ENCODE results near the gene HSPA12B. TPM values are rescaled to one million over a fixed set of nuclear protein-coding genes. Genes with fewer than 3 reads are reported as not detected.

Gene HSPA12B, protein sequence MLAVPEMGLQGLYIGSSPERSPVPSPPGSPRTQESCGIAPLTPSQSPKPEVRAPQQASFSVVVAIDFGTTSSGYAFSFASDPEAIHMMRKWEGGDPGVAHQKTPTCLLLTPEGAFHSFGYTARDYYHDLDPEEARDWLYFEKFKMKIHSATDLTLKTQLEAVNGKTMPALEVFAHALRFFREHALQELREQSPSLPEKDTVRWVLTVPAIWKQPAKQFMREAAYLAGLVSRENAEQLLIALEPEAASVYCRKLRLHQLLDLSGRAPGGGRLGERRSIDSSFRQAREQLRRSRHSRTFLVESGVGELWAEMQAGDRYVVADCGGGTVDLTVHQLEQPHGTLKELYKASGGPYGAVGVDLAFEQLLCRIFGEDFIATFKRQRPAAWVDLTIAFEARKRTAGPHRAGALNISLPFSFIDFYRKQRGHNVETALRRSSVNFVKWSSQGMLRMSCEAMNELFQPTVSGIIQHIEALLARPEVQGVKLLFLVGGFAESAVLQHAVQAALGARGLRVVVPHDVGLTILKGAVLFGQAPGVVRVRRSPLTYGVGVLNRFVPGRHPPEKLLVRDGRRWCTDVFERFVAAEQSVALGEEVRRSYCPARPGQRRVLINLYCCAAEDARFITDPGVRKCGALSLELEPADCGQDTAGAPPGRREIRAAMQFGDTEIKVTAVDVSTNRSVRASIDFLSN
- total RNA-seq: 28.0 TPM
- long read RNA-seq, transcript HSPA12B-201 (13 exons, 3,151 nt): major isoform, 47 of 149 reads
- long read RNA-seq, partial matches to known transcripts: 63 of 149 reads
- long read RNA-seq, other reads (novel, unspliced or antisense): 35 of 149 reads

DNA sequence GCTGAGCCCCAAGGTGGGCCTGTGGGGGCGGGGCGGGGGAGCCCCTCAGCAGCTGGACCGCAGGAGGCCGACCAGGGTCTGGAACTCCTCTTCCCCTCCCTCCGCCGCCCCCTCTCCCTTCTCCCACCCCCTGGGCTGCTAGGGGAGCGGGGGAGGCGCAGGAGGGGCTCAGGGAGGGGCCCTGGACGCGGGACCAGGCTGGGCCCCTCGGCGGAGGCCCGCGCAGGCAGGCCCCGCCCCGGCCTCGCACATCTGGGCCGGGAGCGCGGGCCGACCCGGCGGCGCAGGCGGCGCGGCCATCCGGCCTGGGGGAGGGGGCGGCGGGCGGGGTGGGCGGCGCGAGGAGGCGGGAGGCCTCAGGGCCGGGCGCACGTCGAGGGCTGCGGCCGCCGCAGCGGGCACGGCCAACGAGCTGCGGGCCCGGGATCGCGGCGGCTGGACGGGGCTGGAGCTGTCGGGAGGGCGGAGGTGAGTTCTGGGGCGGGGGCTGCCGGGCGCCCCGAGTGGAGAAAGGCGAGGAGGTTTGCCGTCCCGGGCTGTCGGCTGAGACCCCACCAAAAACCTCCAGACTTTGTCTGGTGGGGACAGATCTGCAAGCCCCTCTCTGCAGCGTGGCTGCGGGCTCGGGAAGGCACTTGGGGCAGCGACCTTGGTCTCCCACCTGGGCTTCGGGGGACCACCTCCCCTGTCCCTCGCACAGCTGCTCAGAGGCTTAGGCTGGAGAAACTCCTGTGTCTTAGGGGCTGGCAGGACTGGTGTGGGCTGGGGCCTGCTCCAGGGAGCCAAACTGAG is at the start of gene HSPA12B:
Gene HSPA12B (plus strand): TSS at position 359 of the 792 bp plus-strand sequence. CDS start 5,990 bp downstream, outside the sequence.
- no peak for DNase-seq (ENCODE audit: low spot score)

DNA sequence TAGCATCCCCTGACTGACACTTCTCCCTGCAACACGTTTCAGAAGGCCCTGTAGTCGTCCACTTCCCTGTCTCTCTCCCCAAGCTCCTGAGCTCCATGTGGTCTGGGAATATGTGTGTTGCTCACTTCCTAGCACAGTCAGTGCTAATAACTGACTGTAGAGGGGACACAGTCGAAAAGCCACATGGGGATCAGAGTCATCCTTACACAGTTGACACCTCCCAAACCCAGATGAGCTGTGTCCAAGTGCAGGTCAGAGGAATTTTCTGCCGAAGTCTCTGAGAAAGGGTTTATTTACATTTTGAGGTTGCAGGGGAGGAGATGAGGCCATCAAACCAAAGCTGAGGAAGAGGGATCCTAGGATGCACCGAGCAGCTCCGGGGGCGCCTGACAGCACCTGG is 47.1 kb upstream of the HSPA12B start:
- DNase-seq (ENCODE audit: low spot score): no peak

GRCh38 chr20:3686421-3686820 is 46.1 kb upstream of the HSPA12B start:
- DNase-seq (ENCODE audit: low spot score): no peak

DNA sequence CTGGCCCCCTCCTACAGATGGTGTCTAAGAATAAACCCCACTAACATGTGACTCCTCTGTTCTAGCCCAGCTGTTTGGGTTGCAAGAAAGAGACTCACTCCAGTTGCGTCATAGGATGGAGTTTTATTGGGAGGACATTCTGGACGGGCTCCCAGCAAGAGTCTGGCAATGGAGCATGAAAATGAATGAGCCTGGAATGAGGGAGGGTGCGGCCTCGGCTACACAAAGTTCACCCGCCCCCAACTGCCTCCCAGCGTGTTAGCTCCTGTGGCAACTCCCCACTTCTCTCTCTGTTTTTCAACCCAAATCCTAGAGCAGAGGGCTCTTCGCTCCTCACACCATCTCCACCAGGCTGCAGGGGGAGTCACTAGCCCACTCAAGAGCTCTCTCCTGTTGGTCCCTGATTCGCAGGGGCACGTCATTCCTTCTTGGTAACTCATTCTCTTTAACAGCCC is 45.6 kb upstream of the HSPA12B start:
- DNase-seq (ENCODE audit: low spot score): no peak

DNA sequence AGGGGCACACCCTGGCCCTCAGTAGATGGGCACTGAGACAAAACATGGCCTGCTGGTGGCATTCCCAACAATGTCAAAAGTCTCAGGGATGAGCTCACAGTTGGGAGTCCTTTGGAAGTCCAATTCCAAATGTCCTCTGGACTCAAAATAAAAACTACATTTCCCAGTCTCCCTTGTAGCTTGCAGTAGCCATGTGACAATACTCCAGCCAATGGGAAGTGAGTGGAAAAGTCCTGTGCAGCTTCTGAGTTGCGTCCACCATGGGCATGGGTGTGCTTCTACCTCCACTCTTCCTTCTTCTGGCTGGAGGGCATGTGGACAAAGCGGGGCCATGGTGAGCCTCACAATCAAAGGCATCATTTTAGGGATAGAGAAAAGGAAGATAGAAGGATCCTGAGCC is 44.8 kb upstream of the HSPA12B start:
- no peak for DNase-seq (ENCODE audit: low spot score)

DNA sequence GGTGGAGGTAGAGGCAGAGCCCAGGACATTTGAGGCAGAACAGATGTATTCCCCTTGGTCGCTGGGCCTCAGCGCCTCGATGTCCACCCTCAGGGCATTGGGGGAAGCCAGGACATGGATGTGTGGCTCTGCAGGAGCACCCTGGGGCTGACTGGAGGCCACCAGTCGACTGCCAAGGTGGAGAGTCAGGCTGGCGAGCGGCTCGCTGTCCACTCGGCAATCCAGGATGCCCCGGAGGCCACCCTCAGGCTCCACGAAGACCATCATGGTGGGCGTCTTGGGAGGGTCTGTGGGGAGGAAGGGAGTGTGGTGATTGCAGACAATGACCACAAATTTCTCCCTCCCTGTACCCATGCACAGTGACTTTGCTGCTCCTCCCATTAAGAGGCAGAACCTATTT is 42.5 kb upstream of the HSPA12B start:
- DNase-seq (ENCODE audit: low spot score): no peak

DNA sequence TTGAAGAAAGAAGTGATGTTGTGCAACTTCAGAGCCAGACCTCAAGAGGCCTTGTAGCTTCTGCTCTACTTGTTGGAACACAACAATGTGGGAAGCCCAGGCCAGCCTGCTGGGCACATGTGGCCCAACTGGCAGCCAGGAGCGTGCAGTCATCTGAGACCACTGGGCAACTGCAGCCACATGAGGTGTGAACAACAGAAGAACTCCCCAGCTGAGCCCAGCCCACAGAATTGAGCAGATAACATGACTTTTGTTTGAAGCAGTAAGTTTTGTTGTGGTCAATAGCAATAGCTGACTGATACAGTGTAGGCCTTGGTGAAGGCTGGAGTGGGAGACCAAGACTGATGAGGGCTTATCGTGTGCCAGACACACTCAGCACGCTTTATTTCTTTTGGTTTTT is 42.1 kb upstream of the HSPA12B start:
- no peak for DNase-seq (ENCODE audit: low spot score)

- no peak for DNase-seq (ENCODE audit: low spot score)
Measured at GRCh38 chr20:3691306-3691705, 41.2 kb upstream of the HSPA12B start.

DNA sequence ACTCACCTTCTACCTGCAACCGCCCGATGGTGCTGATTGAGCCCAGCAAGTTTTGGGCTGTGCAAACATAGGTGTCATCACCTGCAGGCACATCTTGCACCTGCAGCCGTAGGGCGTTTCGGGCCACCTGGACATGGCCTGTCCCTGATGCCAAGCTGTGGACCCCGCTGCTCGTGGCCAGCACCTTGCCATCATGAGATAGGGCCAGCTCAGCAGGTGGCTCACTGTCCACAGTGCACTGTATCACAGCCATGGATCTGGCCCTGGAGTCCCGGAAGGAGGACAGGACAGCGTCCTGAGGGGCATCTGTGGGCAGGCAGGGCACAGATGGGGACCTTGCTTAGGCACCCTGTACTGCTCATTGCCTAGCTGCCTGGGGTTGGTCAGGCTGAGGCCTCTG is 40.6 kb upstream of the HSPA12B start:
- DNase-seq (ENCODE audit: low spot score): no peak

GRCh38 chr20:3692706-3693294 is 39.7 kb upstream of the HSPA12B start:
- DNase-seq (ENCODE audit: low spot score): no peak

GRCh38 chr20:3693376-3693775 is 39.1 kb upstream of the HSPA12B start:
- DNase-seq (ENCODE audit: low spot score): no peak

DNA sequence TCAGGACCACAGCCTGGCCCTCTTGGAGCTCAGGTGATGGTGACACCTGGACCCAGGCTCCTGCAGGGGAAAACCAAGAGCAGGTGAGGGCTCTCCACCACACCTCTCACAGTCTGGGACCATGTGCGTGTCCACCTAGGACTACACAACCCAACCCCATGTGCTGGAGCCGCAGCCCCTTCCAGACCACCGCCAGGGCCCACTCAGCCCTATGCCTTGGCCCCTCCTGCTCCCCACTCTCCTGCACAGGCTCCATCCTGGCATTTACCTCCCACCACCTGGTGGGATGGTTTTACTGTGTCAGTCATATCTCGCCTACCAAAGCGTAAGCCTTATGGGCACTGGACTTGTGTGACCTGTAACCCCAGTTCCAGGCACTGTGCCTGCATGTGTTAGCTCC is 37.6 kb upstream of the HSPA12B start:
- no peak for DNase-seq (ENCODE audit: low spot score)

- no peak for DNase-seq (ENCODE audit: low spot score)
Measured at GRCh38 chr20:3696200-3696599, 36.3 kb upstream of the HSPA12B start.

GRCh38 chr20:3696745-3697587 is 35.5 kb upstream of the HSPA12B start:
- no peak for DNase-seq (ENCODE audit: low spot score)

DNA sequence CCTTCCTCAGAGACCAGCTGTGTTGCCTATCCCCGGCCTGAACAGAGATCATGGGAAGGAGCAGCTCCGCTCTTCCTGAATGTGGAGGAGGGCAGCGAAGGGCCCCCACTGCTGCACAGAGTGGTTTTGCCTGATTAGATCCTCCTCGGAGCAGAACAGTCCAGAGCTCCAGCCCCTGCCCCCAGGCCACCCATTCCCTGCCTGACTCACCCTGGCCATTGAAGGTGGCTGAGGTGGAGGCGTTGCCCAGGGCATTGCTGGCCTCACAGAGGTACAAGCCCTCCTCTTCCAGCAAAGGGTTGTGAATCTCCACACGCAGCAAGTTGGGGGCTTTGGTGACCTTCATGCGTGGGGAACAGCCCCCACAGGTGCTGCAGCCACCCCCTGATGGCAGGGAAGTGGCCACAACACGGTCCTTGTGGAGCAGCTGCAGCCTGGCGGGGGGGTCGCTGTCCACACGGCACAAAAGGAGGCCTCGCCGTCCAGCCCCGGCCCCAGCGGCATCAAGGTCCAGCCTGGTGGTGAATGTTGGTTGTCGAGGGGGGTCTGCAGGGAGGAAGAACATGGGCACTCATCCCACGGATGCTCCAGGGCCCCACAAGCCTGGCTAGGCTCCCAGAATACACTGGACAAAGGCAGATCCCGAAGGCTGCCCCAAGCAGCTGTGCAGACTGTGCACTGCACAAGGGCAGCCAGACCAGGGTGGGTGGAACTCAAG is 34.7 kb upstream of the HSPA12B start:
- DNase-seq (ENCODE audit: low spot score): no peak

DNA sequence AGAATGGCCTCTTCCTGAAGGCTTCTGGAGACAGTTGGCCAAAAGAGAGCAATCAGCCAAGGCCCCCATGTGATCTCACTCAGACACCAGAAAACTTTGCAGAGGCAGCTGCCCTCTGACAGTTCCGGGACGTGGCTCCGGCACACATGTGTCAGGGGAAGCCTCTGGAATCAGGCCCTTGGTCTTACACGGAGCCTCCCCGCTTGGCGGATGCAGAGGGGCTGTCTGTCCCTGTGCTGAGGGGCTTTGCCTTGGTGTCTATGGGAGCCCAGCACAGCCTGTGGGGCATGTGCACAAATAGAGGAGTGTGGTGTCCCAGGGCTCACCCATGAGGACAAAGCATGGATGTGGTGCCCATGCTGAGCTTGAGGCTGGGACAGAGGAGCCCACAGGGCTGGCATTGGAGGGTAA is 33.9 kb upstream of the HSPA12B start:
- DNase-seq (ENCODE audit: low spot score): no peak

DNA sequence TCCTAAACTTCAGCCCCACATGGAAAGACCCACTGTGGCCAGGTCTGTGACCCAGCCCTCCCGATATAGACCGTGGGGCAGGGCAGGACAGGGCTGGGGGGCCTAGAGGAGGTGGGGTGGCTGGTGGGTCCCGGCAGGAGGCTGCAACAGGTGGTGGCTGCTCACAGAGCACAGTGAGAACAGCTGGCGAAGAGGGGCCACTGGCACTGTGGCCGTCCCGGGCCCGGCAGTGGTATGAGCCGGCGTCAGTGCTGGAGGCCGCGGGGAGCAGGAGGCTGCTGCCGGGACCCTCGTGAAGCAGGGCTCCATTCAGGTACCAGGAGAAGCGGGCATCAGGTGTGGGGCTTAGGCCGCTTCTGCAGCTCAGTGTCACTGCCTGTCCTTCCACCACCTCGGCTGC is 33.4 kb upstream of the HSPA12B start:
- no peak for DNase-seq (ENCODE audit: low spot score)

DNA sequence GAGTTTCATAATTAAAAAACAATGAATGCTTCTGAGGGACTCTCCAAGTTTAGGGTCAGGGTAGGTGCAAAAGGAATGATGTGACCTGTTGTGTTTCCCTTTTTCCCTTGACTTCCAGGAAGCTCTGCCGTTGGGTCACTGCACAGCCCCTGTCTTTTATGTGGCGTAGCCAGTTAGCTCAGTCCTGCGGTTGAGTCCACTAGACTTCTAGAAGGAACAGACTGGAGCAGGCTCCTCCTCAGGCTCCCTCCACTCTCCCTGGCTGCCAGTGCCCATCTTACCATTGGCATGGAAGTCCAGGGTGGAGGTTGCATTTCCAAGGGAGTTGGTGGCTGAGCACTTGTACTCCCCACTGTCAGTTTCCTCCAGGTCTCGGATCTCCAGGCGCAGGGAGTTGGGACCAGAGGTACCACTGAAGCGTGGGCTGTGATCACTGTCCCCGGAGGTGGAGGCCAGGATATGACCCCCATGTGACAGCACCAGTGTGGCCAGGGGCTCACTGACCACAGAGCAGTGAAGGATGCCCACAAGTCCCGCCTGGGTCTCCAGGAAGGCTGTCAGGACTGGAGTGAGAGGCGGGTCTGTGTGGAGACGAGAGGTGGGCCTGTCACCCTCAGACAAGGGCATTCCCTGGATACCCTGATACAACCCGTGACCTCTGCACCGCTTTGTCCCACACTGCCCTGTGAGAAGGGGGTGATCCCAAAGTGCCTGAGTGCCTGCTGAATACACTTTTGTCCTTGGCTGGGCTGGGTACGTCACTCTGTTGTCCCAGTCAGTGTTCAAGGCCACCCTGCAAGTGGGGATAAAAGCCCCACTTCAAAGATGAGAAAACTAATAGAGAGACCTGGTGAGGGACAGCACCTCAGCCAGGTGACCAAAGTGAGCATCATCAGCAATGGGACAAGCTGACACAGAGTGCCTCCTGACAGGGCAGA is 31.2 kb upstream of the HSPA12B start:
- DNase-seq (ENCODE audit: low spot score): no peak
